ENCODE results near the gene RUVBL1.

RUVBL1 gene

DNA sequence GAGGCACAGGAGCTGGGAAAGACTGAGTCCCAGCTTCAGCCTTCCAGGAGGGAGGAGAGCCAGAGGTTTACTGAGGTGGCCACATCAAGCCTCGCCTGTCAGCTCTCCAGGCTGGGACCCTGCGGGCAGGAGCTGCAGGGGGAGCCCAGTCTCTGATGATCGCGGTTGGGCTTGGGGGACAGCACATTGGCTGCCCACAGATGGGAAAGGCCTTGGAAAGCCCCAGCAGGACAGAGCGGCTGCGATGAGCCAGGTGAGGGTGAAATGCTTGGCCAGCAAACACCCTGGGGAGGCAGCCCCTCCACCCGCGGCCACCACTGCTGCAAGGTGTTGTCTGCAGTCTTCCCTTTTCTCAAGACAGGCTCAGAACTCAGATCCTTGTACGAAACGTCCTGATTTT lies 40.2 kb downstream of the RUVBL1 start:
- peak; percentile 92 for DNase-seq (ENCODE audit: low read depth, low spot score)

DNA sequence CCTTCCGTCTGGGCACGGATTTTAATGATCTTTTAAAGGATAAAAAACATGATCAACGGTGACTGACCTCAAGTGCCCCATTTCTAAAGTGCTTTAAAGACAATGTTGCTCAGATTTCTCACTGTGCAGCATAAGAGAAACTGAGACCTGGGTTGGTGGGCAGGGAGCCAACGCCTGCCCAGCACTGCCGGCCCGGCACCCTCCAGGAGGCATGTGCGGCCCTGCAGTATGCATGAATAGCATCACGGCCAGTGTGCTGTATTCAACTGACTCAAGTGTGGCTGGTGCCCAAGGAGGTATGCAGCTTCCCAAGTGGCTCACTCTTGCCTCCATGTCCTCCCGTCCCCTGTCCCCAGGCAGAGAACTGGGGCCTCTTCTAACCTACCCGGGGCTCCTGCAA lies 41.1 kb downstream of the RUVBL1 start:
- no peak for DNase-seq (ENCODE audit: low read depth, low spot score)

DNA sequence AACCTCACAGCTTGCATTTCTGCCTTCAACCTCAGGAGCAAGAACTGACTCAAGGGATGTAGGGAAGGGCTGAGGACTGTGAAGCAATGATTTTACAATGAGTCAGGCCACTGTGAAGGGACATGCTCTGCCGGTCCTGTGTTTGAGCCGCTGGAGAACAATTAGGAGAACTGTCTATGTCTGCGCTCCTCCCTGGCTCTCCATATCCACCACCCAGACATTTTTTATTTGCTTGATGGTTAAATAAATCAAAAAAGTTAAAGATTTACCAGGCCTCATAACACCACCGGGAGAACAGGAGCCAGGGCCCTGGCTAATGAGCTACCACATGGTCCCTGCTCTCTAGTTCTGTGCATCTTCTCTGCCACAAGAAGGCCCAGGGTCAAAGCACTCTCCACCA lies 41.8 kb downstream of the RUVBL1 start:
- DNase-seq (ENCODE audit: low read depth, low spot score), result no peak

DNA sequence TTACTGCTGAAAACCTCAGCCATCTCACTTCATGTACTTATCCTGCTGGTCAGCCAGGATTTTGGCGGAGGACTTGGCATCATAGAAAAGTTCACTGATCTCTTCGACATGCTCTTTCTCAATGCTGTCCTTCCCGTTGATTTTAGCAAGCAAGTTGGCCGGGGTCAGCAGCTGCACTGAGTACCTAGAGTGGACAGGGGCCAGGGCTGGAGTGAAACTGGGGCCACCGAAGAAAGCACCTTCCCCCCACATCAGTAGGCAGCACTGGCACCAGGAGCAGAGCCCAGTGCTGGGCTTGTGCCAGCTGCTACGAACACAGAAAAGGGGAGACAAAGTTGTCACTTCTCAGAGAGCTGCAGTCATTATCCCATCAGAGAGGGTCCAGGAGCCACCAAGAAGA lies 42.4 kb downstream of the RUVBL1 start:
- no peak for DNase-seq (ENCODE audit: low read depth, low spot score)

DNA sequence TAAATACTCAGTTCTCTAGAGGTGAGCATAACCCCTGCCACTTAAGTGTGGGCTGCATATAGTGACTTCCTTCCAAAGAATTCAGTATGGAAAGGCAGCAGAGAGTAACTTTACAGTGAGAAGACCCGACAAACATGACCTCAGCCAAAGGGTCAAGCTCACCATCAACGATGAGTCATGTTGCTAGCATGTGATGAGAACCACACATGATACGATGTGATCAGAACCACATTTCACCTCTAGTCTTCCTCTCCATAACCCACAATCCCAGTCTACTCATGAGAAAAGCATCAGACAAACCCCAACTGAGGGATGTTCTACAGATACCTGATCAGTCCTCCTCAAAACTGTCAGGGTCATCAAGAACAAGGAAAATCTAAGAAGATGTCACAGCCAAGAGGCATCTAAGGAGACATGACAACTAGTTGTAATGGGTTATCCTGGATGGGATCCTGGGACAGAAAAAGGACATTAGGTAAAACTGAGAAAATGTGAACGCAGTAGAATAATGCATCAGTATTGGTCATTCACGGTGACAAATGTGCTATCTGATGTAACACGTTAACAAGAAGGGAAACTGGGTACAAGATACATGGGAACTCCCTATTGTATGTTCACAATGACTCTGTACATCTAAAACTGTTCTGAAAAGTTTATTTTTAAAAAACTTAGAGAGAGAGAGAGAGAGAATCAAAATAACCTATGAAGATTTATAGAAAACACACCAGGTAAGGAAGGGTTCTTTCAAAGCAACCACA lies 43.1 kb downstream of the RUVBL1 start:
- DNase-seq (ENCODE audit: low read depth, low spot score), result no peak

DNA sequence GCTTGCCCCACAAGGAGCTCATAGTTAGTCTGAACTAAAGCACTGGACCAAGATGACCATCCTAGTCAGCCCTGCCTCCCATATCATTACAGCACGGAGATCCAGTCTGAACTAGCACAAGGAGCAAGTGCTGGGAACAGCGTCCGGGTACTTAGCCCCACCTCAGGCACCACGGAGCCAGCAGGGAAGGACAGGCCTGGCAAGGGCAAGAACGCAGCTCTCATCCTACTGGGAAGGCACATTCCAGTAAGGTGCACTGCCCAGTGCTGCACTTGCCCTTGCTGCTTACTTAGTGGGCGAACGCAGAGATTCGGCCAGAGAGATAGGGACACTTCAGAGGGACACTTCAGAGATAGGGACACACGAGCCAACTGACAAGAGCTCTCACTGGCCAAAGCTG lies 43.8 kb downstream of the RUVBL1 start:
- no peak for DNase-seq (ENCODE audit: low read depth, low spot score)

DNA sequence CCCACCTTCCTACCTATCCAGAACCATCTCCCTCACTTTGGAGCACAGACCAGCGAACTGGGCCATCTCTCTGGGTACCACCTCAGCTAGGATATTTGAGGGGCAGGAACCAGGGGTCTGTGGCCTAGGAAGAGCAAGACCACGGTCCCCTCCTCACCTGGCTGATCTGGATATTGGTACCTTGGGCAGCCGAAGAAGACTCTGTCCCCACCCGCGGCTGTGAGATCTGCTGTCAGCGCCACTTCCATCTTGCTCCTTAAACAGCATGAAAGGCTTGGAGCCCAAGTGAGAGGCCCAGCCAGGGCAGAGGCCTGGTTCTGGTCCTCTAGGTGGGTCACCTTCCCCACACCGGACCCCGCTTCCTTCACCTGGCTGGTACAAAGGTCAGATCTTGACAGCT lies 44.7 kb downstream of the RUVBL1 start:
- no peak for DNase-seq (ENCODE audit: low read depth, low spot score)

DNA sequence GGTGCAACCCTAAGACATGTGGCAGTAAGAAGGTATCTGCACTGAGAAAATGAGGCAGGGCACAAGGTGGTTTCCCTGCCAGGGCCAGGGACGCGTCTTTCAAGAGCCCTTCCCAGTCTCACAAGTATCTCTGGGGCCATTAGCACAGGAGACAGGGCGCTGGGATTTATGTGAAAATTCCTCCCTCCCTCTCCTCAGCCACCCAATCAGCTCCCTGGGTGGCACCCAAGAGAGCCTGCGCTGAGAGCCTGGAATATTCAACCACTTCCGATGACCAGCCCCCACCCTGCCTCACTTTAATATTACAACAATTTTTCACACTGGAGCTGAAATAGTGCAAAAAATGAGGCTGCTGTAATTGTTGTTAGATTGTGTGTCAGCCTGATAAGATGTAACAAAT lies 45.3 kb downstream of the RUVBL1 start:
- DNase-seq (ENCODE audit: low read depth, low spot score), result no peak

DNA sequence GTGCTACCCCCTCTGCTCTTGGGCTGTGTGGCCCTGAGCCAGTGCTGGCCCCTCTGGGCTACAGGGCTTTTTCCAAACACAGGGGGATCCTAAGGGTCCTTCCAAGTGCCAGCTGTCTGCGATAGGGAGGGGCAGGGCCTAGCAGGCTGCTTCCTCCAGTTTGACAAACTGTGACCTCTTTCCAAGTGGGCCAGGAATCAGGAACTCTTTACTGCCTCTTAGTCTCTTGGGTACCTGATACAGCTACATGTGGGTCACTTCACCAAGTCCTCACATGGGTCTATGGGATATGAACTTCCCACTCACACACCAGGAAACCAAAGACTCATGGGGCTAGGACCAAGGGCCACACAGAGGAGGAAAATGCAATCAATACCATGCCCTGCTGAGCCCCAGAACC lies 45.9 kb downstream of the RUVBL1 start:
- DNase-seq (ENCODE audit: low read depth, low spot score), result no peak

DNA sequence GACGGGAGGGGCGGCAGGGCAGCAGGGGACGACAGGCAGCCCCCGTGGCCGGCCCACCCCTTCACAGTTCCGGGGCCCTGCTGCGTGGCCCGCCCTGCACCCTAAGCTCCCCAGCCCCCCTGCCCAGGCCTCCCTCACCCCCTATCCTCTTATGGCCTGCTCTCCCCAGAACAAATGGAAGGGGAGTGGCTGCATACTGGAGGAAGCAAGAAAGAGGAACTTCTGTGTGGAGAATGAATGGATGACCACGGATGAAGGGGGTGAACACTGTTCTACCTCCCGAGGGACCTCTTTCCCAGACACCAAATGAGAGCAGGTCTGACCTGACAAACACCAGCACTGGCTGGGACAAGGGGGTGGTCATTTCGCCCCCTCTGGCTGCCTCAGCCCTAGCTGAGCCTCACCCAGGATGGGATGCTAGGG lies 46.4 kb downstream of the RUVBL1 start:
- DNase-seq (ENCODE audit: low read depth, low spot score), result no peak

DNA sequence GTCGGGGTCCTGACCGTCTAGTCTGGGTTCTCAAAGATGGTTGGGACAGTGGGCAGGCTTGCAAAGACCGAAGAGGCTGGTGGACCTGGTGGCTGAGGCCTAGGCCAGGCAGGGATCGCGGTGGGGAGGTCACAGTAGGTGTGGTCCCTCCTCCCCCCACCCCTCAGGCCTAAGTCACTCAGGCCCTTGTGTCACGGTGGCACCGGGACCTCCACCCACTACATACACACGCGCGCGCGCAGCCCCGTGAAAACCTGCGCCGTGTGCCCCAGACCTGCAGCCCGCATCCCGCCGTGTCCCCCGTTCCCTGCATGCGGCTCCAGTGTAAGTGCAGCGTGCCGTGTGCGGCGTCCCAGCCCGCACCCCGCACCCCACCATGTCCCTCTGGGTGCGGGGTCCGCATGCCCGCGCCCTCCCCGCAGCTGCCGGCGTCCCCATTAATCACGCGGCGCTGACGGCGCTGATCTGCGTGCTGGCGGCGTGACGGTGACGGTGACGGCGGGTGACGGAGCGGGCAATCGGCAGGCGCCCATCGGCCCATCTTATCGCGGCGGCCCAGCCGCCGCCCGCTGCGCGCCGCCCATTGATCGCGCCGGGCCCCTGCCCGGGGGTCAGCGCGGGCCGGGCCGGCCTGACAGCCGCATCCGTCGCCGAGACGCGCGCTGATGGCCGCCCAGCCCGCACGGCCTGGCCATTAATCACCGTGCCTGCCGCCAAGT lies 47.0 kb downstream of the RUVBL1 start:
- peak; percentile 39 for DNase-seq (ENCODE audit: low read depth, low spot score)

DNA sequence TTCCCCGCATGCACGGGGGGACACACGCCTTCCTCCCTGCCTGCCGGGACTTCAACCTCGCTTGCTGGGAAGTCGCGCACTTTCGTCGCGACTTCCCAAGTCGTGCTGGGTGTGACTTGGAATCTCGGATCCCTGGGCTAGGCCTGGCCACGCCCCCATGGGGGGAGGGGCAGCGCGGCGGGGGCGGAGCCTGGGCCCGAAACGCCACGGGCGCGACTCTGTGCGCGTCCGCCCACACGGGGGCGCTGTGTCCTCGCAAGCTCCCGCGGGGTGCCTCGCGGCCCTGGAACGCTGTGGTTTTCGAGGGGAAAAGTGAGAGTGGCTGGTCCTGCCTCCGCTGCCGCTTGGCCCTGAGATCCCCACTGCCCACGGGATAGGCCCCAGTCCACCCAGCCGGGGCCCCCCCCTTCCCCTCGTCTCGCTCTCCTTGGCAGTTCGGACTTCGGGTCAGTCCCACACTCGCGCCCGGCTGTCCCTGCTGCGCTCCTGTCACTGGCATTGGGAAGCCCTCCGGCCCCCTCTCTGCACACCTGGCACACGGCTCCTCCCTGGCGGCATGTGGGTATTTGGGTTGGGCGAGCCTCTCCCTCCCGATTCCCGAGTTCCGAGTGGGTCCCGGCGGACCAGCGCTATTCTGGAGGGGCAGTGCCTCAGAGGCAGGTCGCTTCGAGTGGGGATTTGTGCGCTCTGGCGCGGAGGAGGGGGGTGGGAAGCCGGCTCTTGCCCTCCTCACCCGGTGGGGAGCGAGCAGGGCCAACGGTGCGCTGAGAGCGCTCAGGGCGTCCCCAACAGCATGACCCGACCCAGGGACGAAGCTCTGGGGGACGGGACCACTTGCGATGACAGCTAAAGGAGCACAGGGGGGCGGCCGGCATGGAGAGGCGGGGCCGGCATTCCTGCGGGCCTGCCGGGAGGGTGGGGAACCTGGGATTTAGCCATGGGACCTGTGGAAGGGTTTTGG lies 47.8 kb downstream of the RUVBL1 start:
- DNase-seq (ENCODE audit: low read depth, low spot score), result peak; percentile 98

DNA sequence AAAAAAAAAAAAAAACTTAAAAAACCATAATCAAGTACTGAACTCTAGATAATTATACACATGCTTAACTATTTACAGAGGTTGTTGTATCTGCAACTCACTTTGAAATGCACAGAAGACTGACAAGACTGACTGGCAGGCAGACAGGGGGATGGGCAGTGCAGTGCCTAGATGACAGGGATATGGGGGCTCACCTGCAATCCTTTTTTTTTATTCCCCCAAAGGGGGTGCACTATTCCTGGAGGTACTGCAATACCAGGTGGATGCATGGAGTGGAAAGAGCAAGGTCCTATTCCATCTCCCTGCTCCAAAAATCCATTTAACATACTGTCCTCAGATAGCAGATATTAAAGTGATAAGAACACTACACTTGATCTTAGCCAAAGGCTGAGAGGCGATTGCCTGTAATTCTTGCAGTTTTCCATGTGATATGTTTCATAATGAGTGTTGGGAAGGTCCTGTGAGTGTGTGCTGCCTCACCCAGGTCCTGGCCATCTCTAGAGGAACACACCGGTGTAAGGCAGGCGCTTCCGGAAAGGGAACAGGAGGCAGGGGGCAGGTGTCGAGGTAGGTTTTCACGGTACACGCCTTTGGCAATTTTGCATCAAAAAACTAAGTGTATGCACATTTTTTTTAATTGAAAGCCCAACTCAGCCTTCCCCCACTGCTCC lies 48.6 kb downstream of the RUVBL1 start:
- no peak for DNase-seq (ENCODE audit: low read depth, low spot score)

DNA sequence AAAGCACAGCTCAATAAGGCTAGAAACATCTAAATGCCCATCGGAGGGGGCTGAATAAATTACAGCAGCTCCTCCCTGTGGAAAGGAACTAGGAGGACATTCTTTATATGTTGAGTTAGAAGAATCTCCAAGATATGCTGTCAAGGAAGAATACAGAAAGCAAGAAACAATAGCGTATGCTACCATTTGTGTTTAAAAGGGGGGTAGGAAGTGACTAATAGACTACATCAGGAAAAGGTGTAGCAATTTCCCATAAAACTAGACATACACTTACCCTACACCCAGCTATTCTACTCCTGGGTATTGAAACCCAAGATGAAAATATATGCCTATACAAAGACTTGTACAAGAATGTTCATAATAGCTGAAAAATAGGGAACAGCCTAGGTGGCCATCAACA lies 49.8 kb downstream of the RUVBL1 start:
- DNase-seq (ENCODE audit: low read depth, low spot score), result no peak

DNA sequence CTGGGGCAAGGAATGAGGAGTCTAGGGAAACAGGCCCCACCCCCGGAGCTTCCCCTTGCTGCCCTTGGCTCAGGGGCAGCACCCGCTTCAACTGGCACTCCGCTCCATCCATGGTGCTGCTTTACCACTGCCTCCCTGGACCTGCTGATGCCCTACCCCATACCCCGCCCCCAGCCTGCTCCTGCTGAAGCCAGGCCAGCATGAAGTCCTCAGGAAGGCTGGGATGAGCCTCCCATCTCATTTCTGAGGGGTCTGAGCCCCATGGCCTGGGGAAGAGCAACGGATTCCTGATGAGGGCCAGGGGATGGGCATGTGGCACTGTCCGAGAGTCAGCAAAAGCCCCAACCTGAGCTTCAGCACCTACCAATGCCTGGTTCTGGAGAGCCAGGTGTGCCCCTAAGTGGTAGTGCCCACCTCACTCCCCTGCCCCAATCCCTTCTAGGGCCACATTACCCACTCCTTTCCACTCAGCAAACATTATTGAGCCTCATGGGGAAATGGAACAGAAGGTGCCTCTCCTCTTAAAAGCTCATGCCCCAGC lies 50.4 kb downstream of the RUVBL1 start:
- DNase-seq (ENCODE audit: low read depth, low spot score), result no peak

DNA sequence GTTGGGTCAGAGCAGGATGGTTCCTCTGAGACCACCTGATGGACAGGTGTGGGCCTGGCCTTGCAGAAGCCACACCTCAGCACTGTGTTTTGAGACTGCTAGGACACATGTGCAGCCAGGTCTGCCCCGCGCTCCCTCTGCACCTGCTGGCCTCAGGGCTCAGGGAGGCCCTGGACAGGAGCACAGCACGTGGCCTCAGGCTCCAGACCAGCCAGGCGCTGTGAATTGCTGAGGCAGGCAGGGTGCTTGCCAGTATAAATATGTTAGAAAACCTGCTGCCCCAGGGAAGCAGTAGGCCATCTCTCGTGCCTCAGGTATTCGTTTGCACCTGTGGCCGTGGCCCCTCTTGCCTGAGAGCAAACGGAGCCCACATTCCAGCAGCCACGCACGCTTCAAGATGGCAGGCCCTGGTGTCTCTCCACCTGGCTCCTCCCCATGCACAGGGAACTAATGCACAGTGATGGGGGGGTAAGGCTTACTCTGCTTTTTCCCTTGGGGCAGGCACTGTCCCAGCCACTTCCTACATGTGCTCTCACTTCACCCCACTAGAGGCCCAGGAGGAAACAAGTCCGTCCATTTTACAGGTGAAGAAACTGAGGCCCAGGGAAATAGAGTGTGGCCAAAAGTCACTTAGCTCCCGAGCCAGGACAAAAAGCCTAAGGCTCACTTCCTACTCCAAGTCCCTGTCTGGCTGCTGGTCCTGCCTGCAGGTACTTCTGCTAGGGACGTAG lies 51.0 kb downstream of the RUVBL1 start:
- peak; percentile 36 for DNase-seq (ENCODE audit: low read depth, low spot score)

DNA sequence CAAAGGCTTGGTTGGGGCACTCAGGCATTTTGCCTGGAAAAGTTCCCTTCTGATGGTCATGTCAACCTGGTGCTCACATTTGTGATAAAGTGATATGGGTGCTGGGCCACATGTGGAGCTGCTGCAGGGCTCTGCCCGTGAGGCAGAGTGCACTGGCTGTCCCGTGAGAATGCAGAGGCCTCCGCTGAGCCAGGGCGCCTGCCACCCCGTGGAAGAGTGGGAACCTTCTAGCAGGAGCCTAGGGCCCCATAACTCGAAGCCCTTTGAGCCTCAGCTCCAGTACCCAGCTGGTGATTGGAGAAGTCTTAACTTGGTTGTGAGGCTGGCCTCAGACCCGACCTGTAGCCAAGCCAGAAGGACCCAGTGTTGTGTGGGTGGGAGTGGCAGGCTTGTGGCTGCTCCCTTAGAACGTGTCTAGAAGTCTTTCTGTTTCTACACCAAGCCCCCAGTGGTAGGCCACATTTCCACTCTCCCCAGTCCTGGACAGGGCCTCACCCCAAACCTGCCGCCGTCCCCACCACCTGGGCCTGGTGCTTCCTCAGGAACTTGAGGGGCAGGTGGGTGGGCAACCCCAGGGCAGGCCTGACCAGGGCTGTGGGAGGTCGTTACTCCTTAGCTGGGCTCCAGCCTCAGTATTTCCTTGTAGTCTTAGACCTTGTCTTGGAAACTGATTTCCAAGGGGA lies 51.7 kb downstream of the RUVBL1 start:
- DNase-seq (ENCODE audit: low read depth, low spot score), result no peak

DNA sequence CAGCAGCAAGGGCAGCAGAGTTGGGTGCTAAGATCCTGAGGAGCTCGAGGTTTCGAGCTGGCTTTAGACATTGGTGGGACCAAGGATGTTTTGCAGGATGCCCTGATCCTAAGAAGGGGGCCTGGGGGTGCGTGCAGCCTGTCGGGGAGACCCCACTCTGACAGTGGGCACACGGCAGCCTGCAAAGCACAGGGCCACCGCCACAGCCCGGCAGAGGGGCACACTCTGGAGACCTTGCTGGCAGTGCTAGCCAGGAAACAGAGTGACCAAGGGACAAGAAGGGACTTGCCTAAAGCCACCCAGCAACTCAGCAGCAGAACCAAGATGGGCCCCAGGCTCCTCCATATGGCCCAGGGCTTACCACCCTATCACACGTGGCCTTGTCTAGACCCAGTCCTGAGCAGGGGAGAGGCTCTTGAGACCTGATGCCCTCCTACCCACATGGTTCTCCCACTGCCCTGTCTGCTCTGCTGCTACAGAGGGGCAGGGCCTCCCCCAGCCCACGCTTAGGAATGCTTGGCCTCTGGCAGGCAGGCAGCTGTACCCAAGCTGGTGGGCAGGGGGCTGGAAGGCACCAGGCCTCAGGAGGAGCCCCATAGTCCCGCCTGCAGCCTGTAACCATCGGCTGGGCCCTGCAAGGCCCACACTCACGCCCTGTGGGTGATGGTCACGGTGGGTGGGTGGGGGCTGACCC lies 52.6 kb downstream of the RUVBL1 start:
- DNase-seq (ENCODE audit: low read depth, low spot score), result no peak

DNA sequence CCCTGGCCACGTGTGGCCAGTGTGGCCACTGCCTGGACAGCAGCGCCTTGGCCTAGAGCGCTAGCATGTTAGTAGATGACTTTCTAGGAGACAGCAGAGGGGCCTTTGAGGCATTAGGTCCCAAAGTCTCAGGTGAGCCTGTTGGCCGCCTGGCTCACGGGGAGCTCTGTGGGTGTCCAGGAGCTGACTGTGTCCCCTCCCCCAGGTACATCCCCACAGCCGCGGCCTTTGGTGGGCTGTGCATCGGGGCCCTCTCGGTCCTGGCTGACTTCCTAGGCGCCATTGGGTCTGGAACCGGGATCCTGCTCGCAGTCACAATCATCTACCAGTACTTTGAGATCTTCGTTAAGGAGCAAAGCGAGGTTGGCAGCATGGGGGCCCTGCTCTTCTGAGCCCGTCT lies 54.3 kb downstream of the RUVBL1 start:
- DNase-seq (ENCODE audit: low read depth, low spot score), result no peak
